Measurements from ENCODE around the gene ATP2C1. TPM values are rescaled to one million over a fixed set of nuclear protein-coding genes. Genes with fewer than 3 reads are reported as not detected.

The ATP2C1 gene
- total and polyA plus RNA-seq, 2 of the 4 experiments (the other 2 are of a cell fraction), result 41.4 to 50.2 TPM

DNA sequence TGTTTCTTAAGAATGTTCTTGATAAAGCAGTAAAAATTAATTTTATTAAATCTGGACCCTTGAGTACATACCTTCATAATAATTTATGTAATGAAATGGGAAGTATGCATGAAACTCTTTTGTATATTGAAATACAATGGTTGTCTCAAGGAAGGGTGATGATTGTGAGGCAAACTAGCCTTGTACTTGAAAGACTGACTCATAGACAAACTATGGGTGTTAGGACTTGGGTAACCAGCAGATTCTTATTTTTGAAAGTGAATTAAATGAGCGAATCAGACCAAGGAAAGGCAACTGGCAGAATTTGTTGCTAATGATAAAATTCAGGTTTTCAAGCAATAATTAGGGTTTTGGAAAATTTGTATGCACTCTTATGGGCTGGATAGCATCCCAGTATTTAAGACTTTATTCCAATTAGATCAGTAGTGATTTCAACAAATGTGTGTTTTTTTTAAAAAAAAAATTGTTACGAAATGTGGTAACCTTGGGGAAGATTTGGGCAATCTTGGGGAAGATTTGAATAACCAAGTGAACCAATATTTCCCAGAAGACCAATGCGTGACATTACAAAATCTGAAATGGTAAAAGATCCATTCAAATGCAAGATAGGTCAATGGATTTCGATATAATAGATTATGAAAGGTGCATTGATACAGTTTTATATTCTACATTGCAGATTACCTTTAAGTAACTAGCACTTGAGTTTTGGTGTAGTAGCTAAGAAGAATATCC is 42.0 kb downstream of the ATP2C1 start:
- H3K27ac ChIP-seq (ENCODE audit: insufficient read depth, low read length), result no peak overlapping the region
- dilution Hi-C loops (cut with HindIII; ENCODE audit: low sequenced_read_pairs, unreplicated experiment), result no loop called here

More for the DNA sequence above, 42.0 kb downstream of the ATP2C1 start:
- H2AK5ac ChIP-seq (ENCODE audit: low read depth, low read length), result no peak overlapping the region
- no peak overlapping the region for H2BK15ac ChIP-seq (ENCODE audit: low read depth, low read length)
- TF ChIP-seq RAD21 (IDR thresholded peaks at IDR 0.05; ENCODE audit: low read length), result no peak
- TF ChIP-seq RCOR1 (IDR thresholded peaks at IDR 0.05; ENCODE audit: insufficient replicate concordance, low read length), result no peak
- no peak for TF ChIP-seq NFE2L2 (IDR thresholded peaks at IDR 0.05; ENCODE audit: low read depth, low read length)
- no peak for TF ChIP-seq FOS (IDR thresholded peaks at IDR 0.05; ENCODE audit: low read depth, low read length)
- no peak for TF ChIP-seq BHLHE40 (IDR thresholded peaks at IDR 0.05; ENCODE audit: low read depth, low read length)
- peak; percentile 57; the same call in 1 of the 2 replicates for TF ChIP-seq CEBPB (IDR thresholded peaks at IDR 0.05; ENCODE audit: low read depth, low read length)
- TF ChIP-seq SMC3 (IDR thresholded peaks at IDR 0.05; ENCODE audit: low read depth, low read length), result no peak
- no peak for TF ChIP-seq RFX5 (IDR thresholded peaks at IDR 0.05; ENCODE audit: low read depth, low read length)
- H3K56ac ChIP-seq (ENCODE audit: extremely low read depth, insufficient read depth, low read length), result no peak overlapping the region
- peaks cover 15 to 17% of the 10 kb centered on the region in 2 experiments for H3K79me1 ChIP-seq (ENCODE audit: low read depth in 1 of 2, low read length in 2 of 2)
- no peak overlapping the region for H2BK120ac ChIP-seq (ENCODE audit: low read depth, low read length)
- no CpG with 5 or more reads among the region's 4 CpGs for WGBS, 2 experiments (ENCODE audit: extremely low coverage in 2 of 2, insufficient read length in 1 of 2)
- no peak overlapping the region for H4K91ac ChIP-seq (ENCODE audit: insufficient read depth, low read depth, low read length)
- H3K23ac ChIP-seq (ENCODE audit: low read depth, low read length), result no peak overlapping the region
- ChIA-PET CTCF (no interaction called here), POLR2A (ENCODE audit: unreplicated experiment) (no interaction called here)
- H2AFZ ChIP-seq (replicated peaks; ENCODE audit: low read length, poor library complexity), result no peak overlapping the region
- H4K5ac ChIP-seq (ENCODE audit: low read depth, low read length), result no peak overlapping the region
- intact Hi-C loops (cut with micrococcal nuclease), result no loop called here
- H4K8ac ChIP-seq (ENCODE audit: low read depth in 2 of 2, low read length in 2 of 2), result no peak overlapping the region; a peak in 1 of 4 replicates
- peaks cover 2% of the 10 kb centered on the region; the same call in 1 of the 2 replicates for H3K36me3 ChIP-seq (ENCODE audit: control insufficient read depth, insufficient read depth, low read length)
- ATAC-seq (ENCODE audit: low read depth), result peak; percentile 73
- H3K9me3 ChIP-seq (ENCODE audit: control insufficient read depth, insufficient read depth, low read length), result no peaks in the 10 kb centered on the region
- no peak overlapping the region for H2AK9ac ChIP-seq (replicated peaks; ENCODE audit: low read depth, low read length, poor library complexity)
- no peak overlapping the region for H3K18ac ChIP-seq (ENCODE audit: low read depth, low read length)
- peaks cover 5% of the 10 kb centered on the region for H3K4me1 ChIP-seq (ENCODE audit: control insufficient read depth, insufficient read depth, low read length)
- H2BK5ac ChIP-seq (ENCODE audit: low read depth, low read length, poor library complexity, severe bottlenecking), result no peak overlapping the region
- no peaks in the 10 kb centered on the region for H3K27me3 ChIP-seq (ENCODE audit: control insufficient read depth, insufficient read depth, low read length)
- in situ Hi-C loops (cut with MboI; ENCODE audit: low sequenced_read_pairs), result no loop called here
- H3K9ac ChIP-seq (ENCODE audit: low read depth, low read length), result no peak overlapping the region
- H3K4ac ChIP-seq (ENCODE audit: low read depth, low read length), result no peak overlapping the region
- H4K20me1 ChIP-seq (ENCODE audit: insufficient read depth, low read length), result peaks cover 3% of the 10 kb centered on the region; the same call in 1 of the 2 replicates
- no peak overlapping the region for H3K4me3 ChIP-seq (ENCODE audit: insufficient read depth, low read depth, low read length)
- H2BK20ac ChIP-seq (ENCODE audit: low read depth, low read length), result no peak overlapping the region
- peaks cover 3% of the 10 kb centered on the region; the same call in 1 of the 2 replicates for H3K9me1 ChIP-seq (ENCODE audit: insufficient read depth, low read length)
- no peak overlapping the region for H3K4me2 ChIP-seq (ENCODE audit: low read depth, low read length)
- BruUV-seq (replicated peaks), result no TSS peak
- H3K14ac ChIP-seq (replicated peaks; ENCODE audit: low read depth, low read length), result no peak overlapping the region
- DNase-seq, result peak; percentile 78

Measured in IMR-90 (cell line).